MM.1S (cell line): ENCODE measurements around the gene EFNA3.
A peak's percentile ranks its signal among the peaks of the same experiment; 100 is the strongest.

Experiments used
- DNase-seq: peaks from one replicate; pipeline ENCODE4 v3.0.0-alpha.2; 2015
- H2AFZ ChIP-seq: fragments of 300-600 bp; sonication (generic); 2 replicates; pipeline ENCODE4 v1.6.0; 2016; ENCODE audit warnings: antibody characterized with exemption, low read length
- H3F3A ChIP-seq: fragments of 300-600 bp; sonication (generic); 2 replicates; pipeline ENCODE4 v1.6.1; 2016; ENCODE audit warnings: mild to moderate bottlenecking, antibody characterized with exemption, low read length, moderate library complexity, mixed read lengths; ENCODE audit not compliant: insufficient read depth
- H3K27ac ChIP-seq: fragments of 300-600 bp; sonication (generic); 2 replicates; pipeline ENCODE4 v1.5.1; 2016; ENCODE audit warnings: mild to moderate bottlenecking, low read length
- H3K27me3 ChIP-seq: fragments of 300-600 bp; sonication (generic); replicated peaks from 2 replicates; pipeline ENCODE4 v1.6.0; 2016; ENCODE audit warnings: low read length; ENCODE audit not compliant: insufficient read depth
- H3K36me3 ChIP-seq: fragments of 300-600 bp; sonication (generic); replicated peaks from 2 replicates; pipeline ENCODE4 v1.6.1; 2016; ENCODE audit warnings: mild to moderate bottlenecking, low read length, mixed read lengths; ENCODE audit not compliant: insufficient read depth
- H3K4me1 ChIP-seq: fragments of 300-600 bp; sonication (generic); 2 replicates; pipeline ENCODE4 v1.6.1; 2016; ENCODE audit warnings: low read length, mixed read lengths
- H3K4me2 ChIP-seq: fragments of 300-600 bp; sonication (generic); 2 replicates; pipeline ENCODE4 v1.6.0; 2016; ENCODE audit warnings: low read depth, low read length
- H3K4me3 ChIP-seq: fragments of 300-600 bp; sonication (generic); 2 replicates; pipeline ENCODE4 v1.5.1; 2016; ENCODE audit warnings: low read length, mixed read lengths
- H3K79me2 ChIP-seq: fragments of 300-600 bp; sonication (generic); 2 replicates; pipeline ENCODE4 v1.6.1; 2016; ENCODE audit warnings: mixed run types, low read length, mixed read lengths
- H3K9ac ChIP-seq: fragments of 300-600 bp; sonication (generic); 2 replicates; pipeline ENCODE4 v1.6.1; 2016; ENCODE audit warnings: low read length, mixed read lengths
- H3K9me2 ChIP-seq: fragments of 300-600 bp; sonication (generic); replicated peaks from 2 replicates; pipeline ENCODE4 v1.6.1; 2016; ENCODE audit warnings: mild to moderate bottlenecking, low read length, mixed read lengths; ENCODE audit not compliant: insufficient read depth
- H3K9me3 ChIP-seq: fragments of 300-600 bp; sonication (generic); replicated peaks from 2 replicates; pipeline ENCODE4 v1.6.1; 2016; ENCODE audit warnings: mild to moderate bottlenecking, low read length, mixed read lengths; ENCODE audit not compliant: insufficient read depth
- H4K20me1 ChIP-seq: fragments of 300-600 bp; sonication (generic); 2 replicates; pipeline ENCODE4 v1.6.1; 2016; ENCODE audit warnings: mild to moderate bottlenecking, low read length, moderate library complexity, mixed read lengths; ENCODE audit not compliant: insufficient read depth
- CTCF ChIP-seq: fragments of 300-600 bp; sonication (generic); IDR thresholded peaks from 2 replicates; pipeline ENCODE4 v1.5.1; 2016; ENCODE audit warnings: antibody characterized with exemption, low read length, mixed read lengths
- EZH2 ChIP-seq: fragments of 300-600 bp; sonication (generic); optimal IDR thresholded peaks from 2 replicates; pipeline ENCODE3; 2017; ENCODE audit warnings: low read depth, mild to moderate bottlenecking, antibody characterized with exemption, low read length, mixed read lengths
- EZH2phosphoT487 ChIP-seq: fragments of 300-600 bp; sonication (generic); IDR thresholded peaks from 2 replicates; pipeline ENCODE4 v1.6.1; 2018; ENCODE audit warnings: antibody characterized with exemption, low read length

Gene EFNA3

DNA sequence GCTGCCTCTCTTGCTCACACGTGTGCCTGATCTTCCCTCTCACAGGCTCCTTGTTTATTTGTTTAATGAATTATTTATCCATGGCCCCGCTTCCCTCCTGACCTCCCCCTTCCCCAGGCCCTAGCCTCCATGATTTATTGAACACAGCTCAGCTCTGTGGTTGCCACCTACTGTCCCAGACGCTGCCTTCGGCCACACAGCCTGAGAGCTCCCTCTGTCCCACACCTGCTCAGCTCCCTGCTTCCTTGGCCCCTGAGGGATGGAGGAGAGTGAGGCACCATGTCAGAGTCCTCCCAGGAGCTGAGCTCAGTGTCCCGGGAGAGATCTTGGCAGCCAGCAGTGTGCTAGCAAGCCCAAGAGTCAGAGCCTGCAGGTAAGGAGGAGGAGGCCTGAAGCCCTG lies 3.1 kb upstream of the EFNA3 start:
- H3K4me2 ChIP-seq: no peak overlapping the region
- peaks cover 53% of the 10 kb centered on the region for H3K4me1 ChIP-seq
- no peaks in the 10 kb centered on the region for H3K79me2 ChIP-seq
- no peak overlapping the region for H3K9ac ChIP-seq
- H3K4me3 ChIP-seq: no peak overlapping the region
- H3K36me3 ChIP-seq: no peaks in the 10 kb centered on the region
- no peak overlapping the region for H3K27ac ChIP-seq
- TF ChIP-seq EZH2 (no peak), CTCF (no peak), EZH2phosphoT487 (no peak)
- H3K27me3 ChIP-seq: peaks cover 17% of the 10 kb centered on the region
- H4K20me1 ChIP-seq: no peaks in the 10 kb centered on the region
- no peak for DNase-seq
- peaks cover 18% of the 10 kb centered on the region for H3F3A ChIP-seq
- no peak overlapping the region for H2AFZ ChIP-seq
- H3K9me3 ChIP-seq: no peaks in the 10 kb centered on the region
- no peaks in the 10 kb centered on the region for H3K9me2 ChIP-seq

DNA sequence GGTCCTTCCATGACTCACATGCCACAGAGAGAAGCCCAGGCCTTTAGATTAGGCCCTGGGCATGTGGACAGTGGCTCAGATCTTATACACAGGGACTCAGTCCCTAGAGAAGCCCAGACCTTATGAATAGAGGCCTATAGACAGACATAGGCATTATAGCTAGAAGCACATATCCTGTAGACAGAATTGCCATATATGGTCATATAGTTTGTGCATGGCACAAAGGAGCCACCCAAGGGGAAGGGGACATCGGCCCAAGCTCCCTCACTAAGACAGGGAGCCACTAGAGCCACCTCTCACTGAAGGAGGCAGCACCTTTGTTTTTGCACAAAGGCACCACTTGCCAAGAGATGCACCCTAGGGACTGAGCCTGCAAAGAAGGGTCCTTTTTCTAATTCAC lies 2.3 kb upstream of the EFNA3 start:
- Histone ChIP-seq H2AFZ (no peak overlapping the region), H3F3A (peaks cover 19% of the 10 kb centered on the region), H3K4me3 (no peak overlapping the region), H3K9ac (no peak overlapping the region), H3K79me2 (no peaks in the 10 kb centered on the region), H3K9me2 (no peaks in the 10 kb centered on the region), H3K27ac (no peak overlapping the region), H3K4me2 (no peak overlapping the region), H3K4me1 (peaks cover 57% of the 10 kb centered on the region), H3K27me3 (peaks cover 26% of the 10 kb centered on the region), H3K36me3 (no peaks in the 10 kb centered on the region), H4K20me1 (no peaks in the 10 kb centered on the region), H3K9me3 (no peaks in the 10 kb centered on the region)
- no peak for TF ChIP-seq CTCF
- TF ChIP-seq EZH2phosphoT487: no peak
- TF ChIP-seq EZH2: no peak
- no peak for DNase-seq

- peaks cover 36% of the 10 kb centered on the region for H3K27me3 ChIP-seq
- TF ChIP-seq EZH2 (no peak), EZH2phosphoT487 (no peak), CTCF (no peak)
- peaks cover 21% of the 10 kb centered on the region for H3F3A ChIP-seq
- no peak overlapping the region for H3K9ac ChIP-seq
- no peaks in the 10 kb centered on the region for H4K20me1 ChIP-seq
- no peak overlapping the region for H2AFZ ChIP-seq
- H3K9me2 ChIP-seq: no peaks in the 10 kb centered on the region
- no peak overlapping the region for H3K27ac ChIP-seq
- no peak overlapping the region for H3K4me3 ChIP-seq
- H3K9me3 ChIP-seq: no peaks in the 10 kb centered on the region
- H3K4me1 ChIP-seq: peaks cover 61% of the 10 kb centered on the region
- H3K4me2 ChIP-seq: peak overlapping the region; percentile 36
- no peaks in the 10 kb centered on the region for H3K79me2 ChIP-seq
- DNase-seq: peak; percentile 84
- H3K36me3 ChIP-seq: no peaks in the 10 kb centered on the region
Observed at GRCh38 chr1:155077346-155077745, 1.3 kb upstream of the EFNA3 start.
